Adrenal gland (tissue), 5 donors: ENCODE results near the gene LAPTM5.

ENCODE experiments used
- POLR2A ChIP-seq, 2 donors: fragments of 450-650 bp; IDR thresholded peaks; one replicate each; pipeline ENCODE4 v1.6.1; 2017; ENCODE audit warnings: antibody characterized with exemption in 2 of 2, mild to moderate bottlenecking in 2 of 2, moderate library complexity in 1 of 2
- TF ChIP-seq, protein P1 (sequence below), 6 experiments: fragments of 450-650 bp in 4 of 6; fragments of 200-600 bp in 2 of 6; sonication (generic) in 1 of 6; IDR thresholded peaks; 1 replicate in 5 of 6; 2 replicates in 1 of 6; pipeline versions ENCODE4 v1.5.1 to v1.8.0; 2016 to 2021; ENCODE audit warnings: antibody characterized with exemption in 6 of 6, mild to moderate bottlenecking in 2 of 6, moderate library complexity in 1 of 6
- donor health status: DM: no; HTN: no; CAD: no.

GRCh38 chr1:30746212-30747032 lies 11.2 kb downstream of the LAPTM5 start:
- TF ChIP-seq, protein P1, sequence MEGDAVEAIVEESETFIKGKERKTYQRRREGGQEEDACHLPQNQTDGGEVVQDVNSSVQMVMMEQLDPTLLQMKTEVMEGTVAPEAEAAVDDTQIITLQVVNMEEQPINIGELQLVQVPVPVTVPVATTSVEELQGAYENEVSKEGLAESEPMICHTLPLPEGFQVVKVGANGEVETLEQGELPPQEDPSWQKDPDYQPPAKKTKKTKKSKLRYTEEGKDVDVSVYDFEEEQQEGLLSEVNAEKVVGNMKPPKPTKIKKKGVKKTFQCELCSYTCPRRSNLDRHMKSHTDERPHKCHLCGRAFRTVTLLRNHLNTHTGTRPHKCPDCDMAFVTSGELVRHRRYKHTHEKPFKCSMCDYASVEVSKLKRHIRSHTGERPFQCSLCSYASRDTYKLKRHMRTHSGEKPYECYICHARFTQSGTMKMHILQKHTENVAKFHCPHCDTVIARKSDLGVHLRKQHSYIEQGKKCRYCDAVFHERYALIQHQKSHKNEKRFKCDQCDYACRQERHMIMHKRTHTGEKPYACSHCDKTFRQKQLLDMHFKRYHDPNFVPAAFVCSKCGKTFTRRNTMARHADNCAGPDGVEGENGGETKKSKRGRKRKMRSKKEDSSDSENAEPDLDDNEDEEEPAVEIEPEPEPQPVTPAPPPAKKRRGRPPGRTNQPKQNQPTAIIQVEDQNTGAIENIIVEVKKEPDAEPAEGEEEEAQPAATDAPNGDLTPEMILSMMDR (IDR thresholded peaks at IDR 0.05) = no peak
- no peak for TF ChIP-seq POLR2A (IDR thresholded peaks at IDR 0.05)
